Colon (tissue), 2 donors: ENCODE data around the gene EML4.
A peak's percentile ranks its signal among the peaks of the same experiment; 100 is the strongest.

Experiments used
- FAIRE-seq: peaks from 2 replicates; lab custom pipeline; 2012; peaks lifted over from hg19 to GRCh38; lab: Jason Lieb, UNC
- donor health status: control.
- donor health status: control.

The EML4 gene

GRCh38 chr2:42225573-42225972 is 56.4 kb downstream of the EML4 start:
- no peak for FAIRE-seq

DNA sequence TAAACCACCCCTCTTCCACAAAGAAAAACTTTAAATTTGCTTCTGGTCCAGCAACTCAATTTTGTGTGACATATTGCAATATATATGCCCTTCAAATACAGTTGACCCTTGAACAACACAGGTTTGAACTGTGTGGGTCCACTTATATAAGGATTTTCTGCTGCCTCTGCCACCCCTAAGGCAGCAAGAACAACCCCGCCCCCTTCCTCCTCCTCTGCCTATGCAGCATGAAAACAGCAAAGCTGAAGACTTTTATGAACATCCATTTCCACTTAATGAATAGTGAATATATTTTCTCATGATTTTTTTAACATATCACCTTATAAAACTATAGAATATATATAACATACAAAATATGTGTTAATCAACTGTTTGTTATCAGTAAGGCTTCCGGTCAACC is 58.3 kb downstream of the EML4 start:
- no peak for FAIRE-seq

GRCh38 chr2:42228101-42228500 is 58.9 kb downstream of the EML4 start:
- FAIRE-seq: no peak

DNA sequence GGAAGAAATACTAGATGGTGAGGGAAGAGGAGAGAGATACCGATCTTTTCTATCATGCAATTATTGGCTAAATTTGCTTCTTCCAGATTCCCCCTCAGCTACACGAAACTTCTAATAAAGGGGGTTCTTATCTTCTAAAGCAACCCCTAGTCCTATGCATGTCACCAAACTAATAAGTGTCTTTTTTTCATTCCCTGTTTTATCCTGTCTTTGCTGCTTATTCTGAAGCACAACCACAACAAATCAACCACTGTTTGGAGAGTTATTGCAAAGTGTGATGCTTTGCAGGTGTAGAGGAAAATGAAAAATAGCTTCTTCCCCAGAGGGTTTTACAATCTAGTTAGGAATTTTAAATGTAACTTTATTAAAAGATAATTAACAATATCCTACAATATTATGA is 60.8 kb downstream of the EML4 start:
- no peak for FAIRE-seq

DNA sequence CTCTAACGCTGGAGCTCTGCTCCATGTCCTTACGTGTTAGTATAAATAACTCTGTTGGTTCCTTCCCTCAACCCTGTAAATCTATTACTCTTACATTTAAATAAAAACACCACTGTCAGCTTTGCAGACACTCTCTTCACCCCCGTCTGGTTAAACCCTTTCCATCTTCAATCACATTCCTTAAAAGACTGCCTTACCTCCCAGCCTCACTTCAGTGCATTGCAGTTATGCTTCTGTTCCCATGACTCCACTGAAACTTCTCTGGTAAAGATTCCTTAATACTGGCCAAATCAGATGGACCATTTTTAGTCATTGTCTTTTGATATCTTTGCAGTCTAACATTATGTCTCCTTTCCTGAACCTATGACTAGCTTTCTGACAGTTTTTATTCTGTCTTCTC is 61.7 kb downstream of the EML4 start:
- no peak for FAIRE-seq

DNA sequence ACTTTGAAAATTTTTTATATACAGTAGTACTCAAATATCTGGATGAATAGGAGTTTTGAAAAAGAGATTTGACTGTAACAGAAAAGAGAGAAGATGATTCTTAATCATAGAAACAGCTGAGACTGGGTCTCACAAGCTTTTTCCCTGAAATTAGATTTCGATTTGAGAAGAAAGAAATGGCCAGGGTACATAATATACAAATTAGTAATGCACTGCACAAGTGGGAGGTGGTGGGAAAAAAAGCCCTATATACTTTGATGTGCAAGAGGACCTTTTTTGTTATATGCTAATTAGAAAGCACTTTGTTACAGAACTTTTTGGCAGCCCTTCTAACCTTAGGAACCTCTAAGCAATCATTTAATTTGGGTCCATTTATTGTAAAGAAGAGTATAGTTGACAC is 62.9 kb downstream of the EML4 start:
- no peak for FAIRE-seq

GRCh38 chr2:42233976-42234441 is 64.9 kb downstream of the EML4 start:
- no peak for FAIRE-seq

GRCh38 chr2:42236911-42237310 is 67.8 kb downstream of the EML4 start:
- no peak for FAIRE-seq

DNA sequence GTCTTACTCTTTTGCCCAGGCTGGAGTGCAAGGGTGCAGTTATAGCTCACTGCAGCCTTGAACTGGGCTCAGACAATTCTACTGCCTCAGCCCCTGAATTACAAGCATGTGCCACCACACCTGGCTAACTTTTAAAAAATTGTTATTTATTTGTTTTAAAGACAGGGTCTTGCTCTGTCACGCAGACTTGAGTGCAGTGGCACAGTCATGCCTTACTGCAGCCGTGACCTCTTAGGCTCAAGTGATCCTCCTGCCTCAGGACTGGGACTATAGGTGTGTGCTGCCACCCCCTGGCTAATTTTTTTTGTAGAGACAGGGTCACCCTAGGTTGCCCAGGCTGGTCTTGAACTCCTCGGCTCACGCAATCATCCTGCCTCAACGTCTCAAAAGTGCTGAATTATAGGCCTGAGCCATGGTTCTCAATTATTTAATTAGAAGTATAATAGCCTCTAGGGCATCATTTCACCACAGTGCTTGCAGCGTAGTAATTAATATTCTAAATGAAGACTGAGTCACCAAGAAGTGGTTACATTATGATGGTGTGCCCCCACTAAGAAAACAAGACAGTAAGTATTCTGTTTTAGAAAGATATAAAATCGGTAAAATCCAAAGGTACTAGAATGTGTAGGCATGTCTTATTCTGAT is 69.6 kb downstream of the EML4 start:
- no peak for FAIRE-seq

- no peak for FAIRE-seq
Observed at GRCh38 chr2:42239289-42239661, 70.1 kb downstream of the EML4 start.

DNA sequence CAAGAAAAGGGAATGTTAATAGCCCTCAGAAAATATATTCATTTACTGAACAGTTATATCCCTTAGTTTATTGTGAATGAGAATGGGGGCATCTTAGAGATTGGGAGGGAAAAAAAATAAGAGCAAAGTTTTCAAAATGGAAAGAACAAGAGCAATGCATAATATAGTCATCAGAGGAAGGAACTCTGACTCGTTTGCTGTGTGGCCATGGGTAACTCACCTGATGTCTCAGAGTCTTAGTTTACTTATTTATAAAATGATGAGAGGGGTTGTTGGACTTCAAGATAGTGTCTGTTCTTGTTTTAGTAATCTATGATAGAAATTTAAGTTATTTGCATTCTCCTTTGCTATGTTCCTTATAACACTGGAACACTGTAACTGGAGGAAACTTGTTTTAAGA is 70.7 kb downstream of the EML4 start:
- no peak for FAIRE-seq

- no peak for FAIRE-seq
Observed at GRCh38 chr2:42241517-42241916, 72.4 kb downstream of the EML4 start.

- no peak for FAIRE-seq
Observed at GRCh38 chr2:42243297-42243696, 74.1 kb downstream of the EML4 start.

DNA sequence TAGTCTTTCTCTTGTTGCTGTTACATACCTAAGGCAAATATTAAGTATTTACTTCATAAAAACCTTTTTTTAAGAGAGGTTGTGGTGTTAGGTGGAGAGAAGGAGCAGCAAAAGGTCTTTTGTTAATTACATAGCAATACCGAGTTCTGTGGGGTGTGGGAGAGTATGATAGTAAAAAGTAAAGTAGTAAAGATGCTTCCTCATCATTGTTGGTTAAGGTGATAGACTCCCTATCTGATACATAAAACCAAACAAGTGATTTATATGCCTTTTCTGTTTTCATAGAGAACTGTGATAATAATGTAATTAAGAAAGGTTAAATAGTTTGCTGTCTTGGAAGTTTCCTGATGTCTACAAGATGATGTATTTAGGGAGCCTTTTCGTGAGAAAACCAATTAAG is 75.4 kb downstream of the EML4 start:
- FAIRE-seq: no peak

DNA sequence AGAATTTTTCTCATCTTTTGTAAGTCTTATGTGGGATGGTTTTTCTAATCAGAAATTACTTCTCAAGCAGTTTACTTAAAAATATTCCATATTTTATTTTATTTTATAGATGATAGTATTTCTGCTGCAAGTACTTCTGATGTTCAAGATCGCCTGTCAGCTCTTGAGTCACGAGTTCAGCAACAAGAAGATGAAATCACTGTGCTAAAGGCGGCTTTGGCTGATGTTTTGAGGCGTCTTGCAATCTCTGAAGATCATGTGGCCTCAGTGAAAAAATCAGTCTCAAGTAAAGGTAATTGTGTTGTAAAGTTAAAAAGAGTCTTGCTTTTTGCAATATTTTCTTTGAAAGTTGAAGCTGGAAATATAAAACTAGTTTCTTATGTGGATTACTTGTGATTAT is 76.2 kb downstream of the EML4 start:
- no peak for FAIRE-seq

DNA sequence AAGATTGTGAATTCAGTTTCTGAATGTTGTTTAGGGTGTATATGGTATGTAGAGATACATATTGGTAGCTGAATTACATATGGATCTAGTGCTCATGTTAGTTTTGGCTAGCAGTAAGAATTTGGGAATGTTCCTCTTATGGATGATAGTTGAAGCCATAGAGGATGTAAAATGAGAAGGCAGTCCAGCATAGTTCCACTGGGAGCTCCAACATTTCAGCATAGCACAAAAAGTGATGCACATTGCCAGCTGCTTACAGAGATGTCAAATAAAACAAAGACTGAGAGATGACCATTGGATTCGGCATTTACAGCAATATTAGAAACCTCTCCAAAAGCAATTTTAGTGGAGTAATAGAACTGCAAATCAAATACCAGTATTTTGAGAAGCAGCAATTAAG is 77.4 kb downstream of the EML4 start:
- no peak for FAIRE-seq

DNA sequence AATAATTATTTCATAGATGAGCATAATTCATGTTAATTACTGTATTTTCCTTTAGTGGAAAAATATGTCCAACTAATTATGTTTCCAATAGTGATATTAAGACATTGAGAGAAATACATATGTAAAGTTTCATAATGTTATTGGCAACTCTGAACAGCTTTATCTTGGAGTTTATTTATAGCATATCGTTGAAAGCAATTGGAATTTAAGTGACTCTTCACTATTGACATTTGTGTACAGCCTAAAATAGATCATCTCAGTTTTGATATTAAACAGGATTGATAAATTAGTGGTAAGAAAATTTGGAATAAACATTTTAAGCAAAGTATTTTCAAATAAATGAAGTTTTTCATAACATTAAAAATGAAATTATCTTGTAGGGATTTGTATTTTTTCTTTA is 79.7 kb downstream of the EML4 start:
- peak; percentile 14 for FAIRE-seq

- FAIRE-seq: peak; percentile 78
Observed at GRCh38 chr2:42249284-42249683, 80.1 kb downstream of the EML4 start.

DNA sequence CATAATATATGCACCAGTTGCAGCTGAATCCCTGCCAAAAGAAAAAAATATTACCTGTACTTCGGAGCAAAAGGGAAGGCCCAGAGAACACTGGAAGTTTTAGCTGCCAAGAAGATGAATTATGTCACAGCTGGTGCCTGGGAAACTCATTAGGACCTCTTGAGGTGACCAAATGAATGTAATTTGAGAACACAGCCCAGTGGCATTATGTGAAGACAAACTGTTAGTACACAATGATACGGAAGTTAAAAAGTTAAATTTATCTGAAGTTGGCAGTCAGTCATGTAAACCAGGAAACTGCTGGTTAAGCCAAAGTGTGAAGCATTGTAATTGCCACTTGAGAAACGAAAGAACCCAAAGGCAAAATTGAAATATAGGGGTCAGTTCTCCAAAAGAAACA is 80.7 kb downstream of the EML4 start:
- FAIRE-seq: peak; percentile 57

DNA sequence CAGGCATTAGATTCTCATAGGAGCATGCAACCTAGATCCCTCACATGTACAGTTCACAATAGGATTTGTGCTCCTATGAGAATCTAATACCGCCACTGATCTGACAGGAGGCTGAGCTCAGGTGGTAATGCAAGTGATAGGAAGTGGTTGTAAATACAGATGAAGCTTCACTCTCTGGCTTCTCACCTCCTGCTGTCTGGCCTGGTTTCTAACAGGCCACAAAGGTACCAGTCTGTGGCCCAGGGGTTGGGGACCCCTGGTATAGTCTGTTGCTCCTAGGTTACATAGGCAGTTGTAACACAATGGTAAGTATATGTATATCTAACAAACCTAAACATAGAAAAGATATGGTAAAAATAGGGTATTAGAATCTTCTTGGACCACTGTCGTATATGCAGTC is 81.8 kb downstream of the EML4 start:
- no peak for FAIRE-seq

GRCh38 chr2:42252464-42252863 is 83.3 kb downstream of the EML4 start:
- no peak for FAIRE-seq

GRCh38 chr2:42254186-42254895 is 85.2 kb downstream of the EML4 start:
- FAIRE-seq: no peak

- no peak for FAIRE-seq
Observed at GRCh38 chr2:42256505-42256904, 87.4 kb downstream of the EML4 start.

DNA sequence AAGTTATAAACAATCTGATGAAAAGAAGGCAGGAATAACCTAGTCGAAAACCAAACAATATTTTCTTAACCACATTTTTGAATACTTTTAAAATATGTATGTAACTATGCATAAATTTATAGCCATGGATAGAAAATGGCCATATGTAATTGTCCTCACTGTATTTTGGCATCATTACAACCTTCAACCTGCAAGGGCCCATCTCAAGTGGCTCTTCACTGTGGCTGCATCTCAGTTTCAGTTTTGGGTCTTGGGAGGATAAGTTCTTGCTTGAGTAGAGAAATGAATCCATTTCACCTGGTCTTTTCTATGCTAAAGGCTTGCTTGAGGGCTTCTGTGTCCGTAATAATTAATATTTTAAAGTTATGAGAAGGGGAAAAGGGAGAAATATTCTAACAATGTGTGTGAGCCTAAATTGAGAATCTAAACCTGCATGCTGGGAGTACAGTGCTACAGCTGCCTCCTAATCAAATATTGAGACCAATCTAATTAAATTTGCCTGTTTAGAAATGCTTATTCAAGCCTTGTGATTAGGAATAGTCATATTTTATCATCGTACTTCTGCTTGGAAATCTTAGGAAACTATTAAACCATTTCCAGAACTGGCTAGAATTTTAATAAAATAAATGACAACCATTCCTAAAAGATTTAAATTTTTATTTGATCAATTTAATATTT is 92.5 kb downstream of the EML4 start:
- no peak for FAIRE-seq
